Naive thymus-derived CD4-positive, alpha-beta T cell (primary cell): ENCODE measurements around the gene PRSS27. TPM values are rescaled to one million over a fixed set of nuclear protein-coding genes. Genes with fewer than 3 reads are reported as not detected.
"Not testable (repeated sequence)": the region's sequence is repeated elsewhere in the genome, so short reads cannot be mapped to it uniquely, and the experiment has no call there.

Source experiments
- ATAC-seq: fragments of 150-1000 bp; cut with Tn5 transposase; 2 replicates; pipeline ENCODE4 v1.10.0; 2021; ENCODE audit warnings: mild to moderate bottlenecking, moderate library complexity
- CTCF ChIA-PET: fragments of 350-600 bp; sonication (Branson Sonifier 250); formaldehyde crosslinking; loops from one replicate; lab custom pipeline; 2021; ENCODE audit warnings: antibody characterized with exemption; lab: Charles Lee
- POLR2A ChIA-PET: fragments of 350-600 bp; sonication (Branson Sonifier 250); formaldehyde crosslinking; loops from one replicate; lab custom pipeline; 2021; ENCODE audit warnings: antibody characterized with exemption, inconsistent platforms; lab: Charles Lee
- DNase-seq, 9 donors: peaks; one replicate each; pipeline versions ENCODE4 v3.0.0 to v3.0.0-alpha.2; 2020 to 2022; ENCODE audit warnings: mixed read lengths in 1 of 9
- H3K27ac ChIP-seq: one replicate; pipeline ENCODE4 v1.7.0; 2013; ENCODE audit warnings: mild to moderate bottlenecking, low read depth, low read length, moderate library complexity
- H3K27me3 ChIP-seq, 2 donors: one replicate each; pipeline ENCODE4 v1.7.0; 2013; ENCODE audit warnings: low read length in 2 of 2, mild to moderate bottlenecking in 2 of 2, moderate library complexity in 2 of 2; ENCODE audit not compliant: control insufficient read depth in 2 of 2, insufficient read depth in 2 of 2
- H3K36me3 ChIP-seq, 3 experiments: 1 replicate in 2 of 3; 2 replicates in 1 of 3; pipeline ENCODE4 v1.7.0; 2013; ENCODE audit warnings: low read length in 3 of 3, mild to moderate bottlenecking in 3 of 3, moderate library complexity in 1 of 3; ENCODE audit not compliant: insufficient read depth in 3 of 3, control insufficient read depth in 2 of 3
- H3K4me1 ChIP-seq, 2 donors: one replicate each; pipeline ENCODE4 v1.7.0; 2013; ENCODE audit warnings: low read length in 2 of 2, mild to moderate bottlenecking in 2 of 2, moderate library complexity in 1 of 2; ENCODE audit not compliant: control insufficient read depth in 2 of 2, insufficient read depth in 2 of 2
- H3K4me3 ChIP-seq: 2 replicates; pipeline ENCODE4 v1.7.0; 2013; ENCODE audit warnings: mild to moderate bottlenecking, low read length
- H3K9me3 ChIP-seq, 3 experiments: 1 replicate in 2 of 3; 2 replicates in 1 of 3; pipeline ENCODE4 v1.7.0; 2013; ENCODE audit warnings: low read length in 3 of 3; ENCODE audit not compliant: control insufficient read depth in 2 of 3
- H3K27ac Mint-ChIP-seq, 9 donors: one replicate each; pipeline ENCODE4 v1.8.0; 2020 to 2022; ENCODE audit warnings: mixed read lengths in 9 of 9, mild to moderate bottlenecking in 8 of 9, moderate library complexity in 5 of 9, inconsistent platforms in 2 of 9
- H3K27me3 Mint-ChIP-seq, 5 donors: one replicate each; pipeline ENCODE4 v1.8.0; 2021 to 2022; ENCODE audit warnings: mixed read lengths in 5 of 5, mild to moderate bottlenecking in 1 of 5
- H3K36me3 Mint-ChIP-seq, 5 donors: one replicate each; pipeline ENCODE4 v1.8.0; 2020 to 2022; ENCODE audit warnings: mixed read lengths in 5 of 5, mild to moderate bottlenecking in 3 of 5, inconsistent platforms in 1 of 5
- H3K4me1 Mint-ChIP-seq, 7 donors: one replicate each; pipeline ENCODE4 v1.8.0; 2020 to 2022; ENCODE audit warnings: mixed read lengths in 7 of 7, mild to moderate bottlenecking in 3 of 7, inconsistent platforms in 1 of 7
- H3K4me3 Mint-ChIP-seq, 10 donors: one replicate each; pipeline ENCODE4 v1.8.0; 2020 to 2022; ENCODE audit warnings: mild to moderate bottlenecking in 10 of 10, mixed read lengths in 10 of 10, moderate library complexity in 6 of 10, inconsistent platforms in 2 of 10
- H3K9me3 Mint-ChIP-seq, 11 donors: one replicate each; pipeline ENCODE4 v1.8.0; 2020 to 2022; ENCODE audit warnings: mixed read lengths in 11 of 11, mild to moderate bottlenecking in 4 of 11, inconsistent platforms in 1 of 11, moderate library complexity in 1 of 11
- intact Hi-C, 2 donors: fragments of 100-400 bp; cut with micrococcal nuclease; formaldehyde crosslinking; loops; one replicate each; pipeline ENCODE4 v1.15.1; 2023
- polyA plus RNA-seq, 2 donors: library from polyadenylated mRNA; unstranded; fragments of 300-500 nt; fragmentation: Illumina TruSeq; gene quantifications; one replicate each; pipeline ENCODE4 v1.2.3, GENCODE V29; 2021
- total RNA-seq, 6 experiments: library from RNA in 5 of 6; stranded (reverse) in 5 of 6; gene quantifications; 1 replicate in 5 of 6; 2 replicates in 1 of 6; pipeline ENCODE4 v1.2.3 and lab custom pipeline; 2021 to 2026

PRSS27 gene
- total and polyA plus RNA-seq, 7 experiments from 2014 or later: 0.32 to 1.6 (median 0.72) TPM; not detected in 1

- ChIA-PET POLR2A (interaction anchor here (0.6 to 1.5 kb wide), 9 partner anchors 9 to 692 kb away, joined by 3 to 11 read pairs (median 3); partner anchors contain the start of gene PRSS27), CTCF (no interaction called here)
- Mint-ChIP-seq H3K36me3 (peaks cover 0 to 6% (median 3%) of the 10 kb centered on the region in 5 donors), H3K27ac (peak within 1 kb of the TSS; percentile 82 to 99 (median 94)), H3K4me1 (peaks cover 12 to 29% (median 25%) of the 10 kb centered on the region in 7 donors), H3K27me3 (no peaks in the 10 kb centered on the region), H3K4me3 (peak within 1 kb of the TSS; percentile 89 to 99 (median 94)), H3K9me3 (peaks cover 0 to 4% (median 0%) of the 10 kb centered on the region in 11 donors)
- peak; percentile 97 for ATAC-seq
- intact Hi-C loops: loop anchor here (1.0 to 5.0 kb wide), 8 partner anchors 9 to 525 kb away; partner anchors contain the start of genes SRRM2 (in 2 of the 2), ELOB (in 1 of the 2), NTN3 (in 1 of the 2) and TRAF7 (in 1 of the 2)
- H3K27me3 ChIP-seq: no peaks in the 10 kb centered on the region
- peak within 1 kb of the TSS; percentile 81 for H3K4me3 ChIP-seq
- H3K36me3 ChIP-seq: peaks cover 0 to 5% (median 0%) of the 10 kb centered on the region in 3 experiments
- H3K4me1 ChIP-seq: peaks cover 8 to 18% of the 10 kb centered on the region in 2 donors
- no peaks in the 10 kb centered on the region for H3K9me3 ChIP-seq
- peak; percentile 89 to 98 (median 94) for DNase-seq
- H3K27ac ChIP-seq: peak within 1 kb of the TSS; percentile 92
Measured at GRCh38 chr16:2682209-2683021, 37.6 kb downstream of the PRSS27 start, which contains the start of gene KCTD5. TSS of gene KCTD5 (plus strand) at chr16:2682523. CDS start at chr16:2682549, 26 bp downstream.

- H3K4me3 ChIP-seq, H3K27me3 ChIP-seq, ATAC-seq, POLR2A ChIA-PET, DNase-seq, H3K9me3 Mint-ChIP-seq, H3K36me3 Mint-ChIP-seq, H3K36me3 ChIP-seq, H3K27ac ChIP-seq, H3K9me3 ChIP-seq, H3K27me3 Mint-ChIP-seq, CTCF ChIA-PET: not testable (repeated sequence)
- Mint-ChIP-seq H3K27ac (peak overlapping the region in 1 of 9 donors; percentile 75), H3K4me3 (peak overlapping the region in 3 of 10 donors; percentile 4 to 34 (median 19)), H3K4me1 (peaks cover 6 to 19% (median 16%) of the 10 kb centered on the region in 7 donors)
- intact Hi-C loops: loop anchor here in 1 of 2 donors (5.0 kb wide), 2 partner anchors 208 to 523 kb away; partner anchors contain the start of genes NTN3 and TRAF7
- H3K4me1 ChIP-seq: peaks cover 0 to 12% of the 10 kb centered on the region in 2 donors
Measured at GRCh38 chr16:2680360-2680759, 39.7 kb downstream of the PRSS27 start.

GRCh38 chr16:2679902-2680301 is 40.1 kb downstream of the PRSS27 start:
- ATAC-seq, DNase-seq, H3K27ac Mint-ChIP-seq, H3K27ac ChIP-seq, H3K9me3 Mint-ChIP-seq, H3K4me3 ChIP-seq, POLR2A ChIA-PET, CTCF ChIA-PET, H3K36me3 ChIP-seq, H3K9me3 ChIP-seq, H3K27me3 ChIP-seq, H3K36me3 Mint-ChIP-seq, H3K27me3 Mint-ChIP-seq: not testable (repeated sequence)
- Mint-ChIP-seq H3K4me3 (peak overlapping the region in 1 of 10 donors; percentile 34), H3K4me1 (peaks cover 6 to 18% (median 15%) of the 10 kb centered on the region in 7 donors)
- intact Hi-C loops: loop anchor here in 1 of 2 donors (5.0 kb wide), 2 partner anchors 208 to 523 kb away; partner anchors contain the start of genes NTN3 and TRAF7
- H3K4me1 ChIP-seq: peaks cover 0 to 12% of the 10 kb centered on the region in 2 donors

GRCh38 chr16:2678206-2678965 is 41.6 kb downstream of the PRSS27 start:
- H3K4me3 ChIP-seq, H3K36me3 ChIP-seq, CTCF ChIA-PET, ATAC-seq, H3K27me3 ChIP-seq, POLR2A ChIA-PET, H3K9me3 ChIP-seq, H3K27me3 Mint-ChIP-seq, H3K36me3 Mint-ChIP-seq, H3K9me3 Mint-ChIP-seq, intact Hi-C loops, H3K27ac ChIP-seq, H3K27ac Mint-ChIP-seq, DNase-seq, H3K4me3 Mint-ChIP-seq: not testable (repeated sequence)
- peaks cover 0 to 12% of the 10 kb centered on the region in 2 donors for H3K4me1 ChIP-seq
- peaks cover 6 to 19% (median 15%) of the 10 kb centered on the region in 7 donors for H3K4me1 Mint-ChIP-seq

- H3K9me3 ChIP-seq, intact Hi-C loops: not testable (repeated sequence)
Measured at GRCh38 chr16:2676937-2677336, 43.1 kb downstream of the PRSS27 start.

GRCh38 chr16:2675714-2676113 is 44.3 kb downstream of the PRSS27 start:
- ChIA-PET CTCF (interaction anchor here (0.6 kb wide), 1 partner anchor 555 kb away, joined by 3 read pairs; no protein-coding TSS in a partner anchor), POLR2A (interaction anchor here (1.5 kb wide), 1 partner anchor 102 kb away, joined by 3 read pairs; no protein-coding TSS in a partner anchor)
- H3K4me1 ChIP-seq: peaks cover 8 to 9% of the 10 kb centered on the region in 2 donors
- H3K4me3 Mint-ChIP-seq: no peak overlapping the region
- no peak for DNase-seq
- ATAC-seq: no peak
- no peaks in the 10 kb centered on the region for H3K9me3 Mint-ChIP-seq
- no peaks in the 10 kb centered on the region for H3K27me3 Mint-ChIP-seq
- H3K4me1 Mint-ChIP-seq: peaks cover 0 to 25% (median 14%) of the 10 kb centered on the region in 7 donors
- no peaks in the 10 kb centered on the region for H3K27me3 ChIP-seq
- intact Hi-C loops: no loop called here
- no peak overlapping the region for H3K4me3 ChIP-seq
- peak overlapping the region in 1 of 9 donors; percentile 9 for H3K27ac Mint-ChIP-seq
- H3K27ac ChIP-seq: no peak overlapping the region
- no peaks in the 10 kb centered on the region for H3K9me3 ChIP-seq
- H3K36me3 Mint-ChIP-seq: no peaks in the 10 kb centered on the region
- H3K36me3 ChIP-seq: peaks cover 0 to 2% (median 0%) of the 10 kb centered on the region in 3 experiments

More at GRCh38 chr16:2676937-2677336, 43.1 kb downstream of the PRSS27 start:
- DNase-seq, ATAC-seq, H3K36me3 Mint-ChIP-seq, H3K36me3 ChIP-seq, H3K9me3 Mint-ChIP-seq, POLR2A ChIA-PET, H3K27me3 ChIP-seq, CTCF ChIA-PET, H3K27ac ChIP-seq, H3K4me3 ChIP-seq, H3K27me3 Mint-ChIP-seq, H3K4me3 Mint-ChIP-seq, H3K27ac Mint-ChIP-seq: not testable (repeated sequence)
- H3K4me1 ChIP-seq: peaks cover 5 to 14% of the 10 kb centered on the region in 2 donors
- peaks cover 2 to 22% (median 13%) of the 10 kb centered on the region in 7 donors for H3K4me1 Mint-ChIP-seq
